IPS-20b (cell line): ENCODE data around the gene ZBTB20.

Experiments used
- H3K27ac ChIP-seq: one replicate; pipeline ENCODE4 v1.5.1; 2013; ENCODE audit warnings: low read length
- H3K27me3 ChIP-seq: 2 replicates; pipeline ENCODE4 v1.6.1; 2013; ENCODE audit warnings: mild to moderate bottlenecking, low read length, inconsistent platforms; ENCODE audit not compliant: insufficient read depth
- H3K36me3 ChIP-seq: 2 replicates; pipeline ENCODE4 v1.6.1; 2013; ENCODE audit warnings: low read depth, mild to moderate bottlenecking, inconsistent platforms, low read length, moderate library complexity; ENCODE audit not compliant: insufficient read depth
- H3K4me1 ChIP-seq: 2 replicates; pipeline ENCODE4 v1.6.1; 2013; ENCODE audit warnings: mild to moderate bottlenecking, control low read depth, inconsistent platforms, low read length, moderate library complexity; ENCODE audit not compliant: insufficient read depth
- H3K4me3 ChIP-seq: 2 replicates; pipeline ENCODE4 v1.5.1; 2013; ENCODE audit warnings: mild to moderate bottlenecking, low read length, inconsistent platforms
- H3K9ac ChIP-seq: 2 replicates; pipeline ENCODE4 v1.6.1; 2013; ENCODE audit warnings: low read depth, mild to moderate bottlenecking, inconsistent platforms, low read length, moderate library complexity
- H3K9me3 ChIP-seq: 2 replicates; pipeline ENCODE4 v1.6.1; 2013; ENCODE audit warnings: mild to moderate bottlenecking, low read depth, low read length, inconsistent platforms; ENCODE audit not compliant: insufficient read depth

The ZBTB20 gene

GRCh38 chr3:114712728-114713492 is 434.2 kb downstream of the ZBTB20 start:
- H3K27me3 ChIP-seq: no peaks in the 10 kb centered on the region
- no peaks in the 10 kb centered on the region for H3K9me3 ChIP-seq
- H3K9ac ChIP-seq: no peak overlapping the region
- no peak overlapping the region for H3K4me3 ChIP-seq
- peaks cover 5% of the 10 kb centered on the region; the same call in 1 of the 2 replicates for H3K4me1 ChIP-seq
- H3K27ac ChIP-seq: no peak overlapping the region
- H3K36me3 ChIP-seq: no peaks in the 10 kb centered on the region

- H3K9me3 ChIP-seq: no peaks in the 10 kb centered on the region
These were observed 435.7 kb downstream of the ZBTB20 start for GRCh38 chr3:114711321-114711886.

GRCh38 chr3:114709102-114709501 is 438.0 kb downstream of the ZBTB20 start:
- no peaks in the 10 kb centered on the region for H3K9me3 ChIP-seq
- no peak overlapping the region for H3K4me3 ChIP-seq
- no peak overlapping the region for H3K9ac ChIP-seq
- H3K27ac ChIP-seq: no peak overlapping the region
- no peaks in the 10 kb centered on the region for H3K27me3 ChIP-seq
- peaks cover 11% of the 10 kb centered on the region for H3K4me1 ChIP-seq
- H3K36me3 ChIP-seq: no peaks in the 10 kb centered on the region

More at GRCh38 chr3:114711321-114711886, 435.7 kb downstream of the ZBTB20 start:
- Histone ChIP-seq H3K36me3 (no peaks in the 10 kb centered on the region), H3K27ac (no peak overlapping the region), H3K27me3 (no peaks in the 10 kb centered on the region), H3K4me1 (peaks cover 11% of the 10 kb centered on the region), H3K9ac (no peak overlapping the region), H3K4me3 (no peak overlapping the region)

GRCh38 chr3:114707252-114707860 is 439.7 kb downstream of the ZBTB20 start:
- no peak overlapping the region for H3K4me3 ChIP-seq
- no peak overlapping the region for H3K9ac ChIP-seq

GRCh38 chr3:114706591-114707232 is 440.4 kb downstream of the ZBTB20 start:
- H3K9me3 ChIP-seq: no peaks in the 10 kb centered on the region
- H3K9ac ChIP-seq: no peak overlapping the region; the same call in 1 of the 2 replicates
- peaks cover 10% of the 10 kb centered on the region for H3K4me1 ChIP-seq
- peak overlapping the region; percentile 8; the same call in 1 of the 2 replicates for H3K4me3 ChIP-seq
- H3K36me3 ChIP-seq: no peaks in the 10 kb centered on the region
- no peaks in the 10 kb centered on the region for H3K27me3 ChIP-seq
- H3K27ac ChIP-seq: no peak overlapping the region

More at GRCh38 chr3:114707252-114707860, 439.7 kb downstream of the ZBTB20 start:
- Histone ChIP-seq H3K27me3 (no peaks in the 10 kb centered on the region), H3K9me3 (no peaks in the 10 kb centered on the region), H3K36me3 (no peaks in the 10 kb centered on the region), H3K27ac (no peak overlapping the region), H3K4me1 (peaks cover 9% of the 10 kb centered on the region)

- Histone ChIP-seq H3K4me3 (no peak overlapping the region), H3K9ac (no peak overlapping the region), H3K27ac (no peak overlapping the region), H3K4me1 (peaks cover 8% of the 10 kb centered on the region; the same call in 1 of the 2 replicates), H3K27me3 (no peaks in the 10 kb centered on the region), H3K9me3 (no peaks in the 10 kb centered on the region), H3K36me3 (no peaks in the 10 kb centered on the region)
These were observed 446.4 kb downstream of the ZBTB20 start for GRCh38 chr3:114700637-114701234.

- H3K36me3 ChIP-seq: no peaks in the 10 kb centered on the region
These were observed 448.7 kb downstream of the ZBTB20 start for GRCh38 chr3:114698146-114699105.

GRCh38 chr3:114697401-114697800 is 449.7 kb downstream of the ZBTB20 start:
- H3K4me1 ChIP-seq: peaks cover 26% of the 10 kb centered on the region
- H3K4me3 ChIP-seq: no peak overlapping the region
- H3K9me3 ChIP-seq: no peaks in the 10 kb centered on the region
- no peaks in the 10 kb centered on the region for H3K36me3 ChIP-seq
- no peak overlapping the region for H3K9ac ChIP-seq
- H3K27ac ChIP-seq: no peak overlapping the region
- no peaks in the 10 kb centered on the region for H3K27me3 ChIP-seq

More at GRCh38 chr3:114698146-114699105, 448.7 kb downstream of the ZBTB20 start:
- Histone ChIP-seq H3K9ac (no peak overlapping the region), H3K27me3 (no peaks in the 10 kb centered on the region), H3K27ac (no peak overlapping the region), H3K4me3 (no peak overlapping the region), H3K9me3 (no peaks in the 10 kb centered on the region), H3K4me1 (peaks cover 25% of the 10 kb centered on the region)

GRCh38 chr3:114694251-114694650 is 452.8 kb downstream of the ZBTB20 start:
- Histone ChIP-seq H3K9me3 (no peaks in the 10 kb centered on the region), H3K27ac (no peak overlapping the region)

GRCh38 chr3:114691871-114692270 is 455.2 kb downstream of the ZBTB20 start:
- no peak overlapping the region for H3K4me3 ChIP-seq
- H3K27ac ChIP-seq: no peak overlapping the region
- no peak overlapping the region for H3K9ac ChIP-seq
- no peaks in the 10 kb centered on the region for H3K36me3 ChIP-seq
- H3K4me1 ChIP-seq: peaks cover 22% of the 10 kb centered on the region
- H3K9me3 ChIP-seq: no peaks in the 10 kb centered on the region
- H3K27me3 ChIP-seq: no peaks in the 10 kb centered on the region

More at GRCh38 chr3:114694251-114694650, 452.8 kb downstream of the ZBTB20 start:
- H3K27me3 ChIP-seq: no peaks in the 10 kb centered on the region
- no peaks in the 10 kb centered on the region for H3K36me3 ChIP-seq
- peaks cover 18% of the 10 kb centered on the region for H3K4me1 ChIP-seq
- no peak overlapping the region for H3K9ac ChIP-seq
- H3K4me3 ChIP-seq: peak overlapping the region; percentile 24; the same call in 1 of the 2 replicates
